ENCODE data around the gene MPO.

Gene MPO

GRCh38 chr17:58280480-58281217, at the start of gene MPO:
Gene MPO (minus strand): TSS chr17:58280935. CDS start chr17:58280758, 177 bp downstream.
- H3K4me1 Mint-ChIP-seq, result no peaks in the 10 kb centered on the region

GRCh38 chr17:58329810-58330537, 49.2 kb upstream of the MPO start:
- Mint-ChIP-seq H3K27ac (ENCODE audit: low read depth) (peak overlapping the region; percentile 91), H3K36me3 (ENCODE audit: insufficient read depth) (peaks cover 67% of the 10 kb centered on the region), H3K4me3 (peak overlapping the region; percentile 85), H3K27me3 (no peaks in the 10 kb centered on the region), H3K9me3 (no peaks in the 10 kb centered on the region), H3K4me1 (peaks cover 75% of the 10 kb centered on the region)
- DNase-seq (ENCODE audit: low spot score in 2 of 2), result no peak
- peak; percentile 1 for ATAC-seq (replicated peaks; ENCODE audit: extremely low read depth, poor library complexity, severe bottlenecking)

More at GRCh38 chr17:58280480-58281217, at the start of gene MPO:
- Mint-ChIP-seq H3K27ac (ENCODE audit: low read depth) (no peak within 1 kb of the TSS), H3K36me3 (ENCODE audit: insufficient read depth) (no peaks in the 10 kb centered on the region), H3K27me3 (peaks cover 32% of the 10 kb centered on the region), H3K9me3 (no peaks in the 10 kb centered on the region), H3K4me3 (no peak within 1 kb of the TSS)
- no peak for ATAC-seq (replicated peaks; ENCODE audit: extremely low read depth, poor library complexity, severe bottlenecking)
- no peak for DNase-seq (ENCODE audit: low spot score in 2 of 2)

GRCh38 chr17:58329035-58329809, 48.5 kb upstream of the MPO start:
- peak overlapping the region; percentile 85 for H3K4me3 Mint-ChIP-seq

GRCh38 chr17:58328195-58329034, 47.7 kb upstream of the MPO start, which contains the start of gene TSPOAP1:
Gene TSPOAP1 (minus strand): TSS chr17:58328795. CDS start chr17:58327920, 875 bp downstream.
- peak; percentile 39 for ATAC-seq (replicated peaks; ENCODE audit: extremely low read depth, poor library complexity, severe bottlenecking)
- Mint-ChIP-seq H3K27me3 (no peaks in the 10 kb centered on the region), H3K4me3 (peak within 1 kb of the TSS; percentile 85), H3K4me1 (peaks cover 60% of the 10 kb centered on the region), H3K27ac (ENCODE audit: low read depth) (peak within 1 kb of the TSS; percentile 91), H3K36me3 (ENCODE audit: insufficient read depth) (peaks cover 71% of the 10 kb centered on the region), H3K9me3 (no peaks in the 10 kb centered on the region)
- peak; percentile 49 for DNase-seq (ENCODE audit: low spot score in 2 of 2)

More at GRCh38 chr17:58329035-58329809, 48.5 kb upstream of the MPO start:
- peak; percentile 35 for ATAC-seq (replicated peaks; ENCODE audit: extremely low read depth, poor library complexity, severe bottlenecking)
- H3K9me3 Mint-ChIP-seq, result no peaks in the 10 kb centered on the region
- peak overlapping the region; percentile 91 for H3K27ac Mint-ChIP-seq (ENCODE audit: low read depth)
- H3K36me3 Mint-ChIP-seq (ENCODE audit: insufficient read depth), result peaks cover 69% of the 10 kb centered on the region
- H3K4me1 Mint-ChIP-seq, result peaks cover 68% of the 10 kb centered on the region
- peak; percentile 58 to 65 for DNase-seq (ENCODE audit: low spot score in 2 of 2)
- H3K27me3 Mint-ChIP-seq, result no peaks in the 10 kb centered on the region

GRCh38 chr17:58327363-58328194, 46.8 kb upstream of the MPO start:
- Mint-ChIP-seq H3K27me3 (no peaks in the 10 kb centered on the region), H3K4me1 (peaks cover 54% of the 10 kb centered on the region), H3K27ac (ENCODE audit: low read depth) (peak overlapping the region; percentile 91), H3K9me3 (no peaks in the 10 kb centered on the region), H3K36me3 (ENCODE audit: insufficient read depth) (peaks cover 71% of the 10 kb centered on the region), H3K4me3 (peak overlapping the region; percentile 85)
- DNase-seq (ENCODE audit: low spot score in 2 of 2), result no peak
- ATAC-seq (replicated peaks; ENCODE audit: extremely low read depth, poor library complexity, severe bottlenecking), result no peak

- Mint-ChIP-seq H3K27ac (ENCODE audit: low read depth) (peak overlapping the region; percentile 91), H3K36me3 (ENCODE audit: insufficient read depth) (peaks cover 72% of the 10 kb centered on the region), H3K27me3 (no peaks in the 10 kb centered on the region), H3K4me3 (peak overlapping the region; percentile 85), H3K9me3 (no peaks in the 10 kb centered on the region), H3K4me1 (peaks cover 59% of the 10 kb centered on the region)
- DNase-seq (ENCODE audit: low spot score in 2 of 2) (no peak), ATAC-seq (replicated peaks; ENCODE audit: extremely low read depth, poor library complexity, severe bottlenecking) (no peak)
These were observed 46.1 kb upstream of the MPO start for GRCh38 chr17:58326609-58327362.

GRCh38 chr17:58325976-58326468, 45.3 kb upstream of the MPO start:
- Mint-ChIP-seq H3K36me3 (ENCODE audit: insufficient read depth) (peaks cover 67% of the 10 kb centered on the region), H3K9me3 (no peaks in the 10 kb centered on the region), H3K4me1 (peaks cover 59% of the 10 kb centered on the region), H3K27me3 (no peaks in the 10 kb centered on the region), H3K27ac (ENCODE audit: low read depth) (peak overlapping the region; percentile 91), H3K4me3 (peak overlapping the region; percentile 85)
- no peak for ATAC-seq (replicated peaks; ENCODE audit: extremely low read depth, poor library complexity, severe bottlenecking)
- DNase-seq (ENCODE audit: low spot score in 2 of 2), result no peak

GRCh38 chr17:58325289-58325726, 44.6 kb upstream of the MPO start:
- Mint-ChIP-seq H3K9me3 (no peaks in the 10 kb centered on the region), H3K4me3 (peak overlapping the region; percentile 42), H3K36me3 (ENCODE audit: insufficient read depth) (peaks cover 61% of the 10 kb centered on the region), H3K27ac (ENCODE audit: low read depth) (peak overlapping the region; percentile 91), H3K4me1 (peaks cover 55% of the 10 kb centered on the region), H3K27me3 (no peaks in the 10 kb centered on the region)
- ATAC-seq (replicated peaks; ENCODE audit: extremely low read depth, poor library complexity, severe bottlenecking), result no peak
- DNase-seq (ENCODE audit: low spot score in 2 of 2), result no peak

GRCh38 chr17:58324409-58325288, 43.9 kb upstream of the MPO start:
- no peak for ATAC-seq (replicated peaks; ENCODE audit: extremely low read depth, poor library complexity, severe bottlenecking)
- Mint-ChIP-seq H3K27me3 (no peaks in the 10 kb centered on the region), H3K27ac (ENCODE audit: low read depth) (peak overlapping the region; percentile 91), H3K4me1 (peaks cover 48% of the 10 kb centered on the region), H3K9me3 (no peaks in the 10 kb centered on the region), H3K36me3 (ENCODE audit: insufficient read depth) (peaks cover 59% of the 10 kb centered on the region), H3K4me3 (peak overlapping the region; percentile 42)
- no peak for DNase-seq (ENCODE audit: low spot score in 2 of 2)

GRCh38 chr17:58324056-58324408, 43.3 kb upstream of the MPO start:
- peaks cover 42% of the 10 kb centered on the region for H3K4me1 Mint-ChIP-seq
- peak overlapping the region; percentile 94 for H3K27ac Mint-ChIP-seq (ENCODE audit: low read depth)
- no peaks in the 10 kb centered on the region for H3K27me3 Mint-ChIP-seq
- H3K9me3 Mint-ChIP-seq, result no peaks in the 10 kb centered on the region
- DNase-seq (ENCODE audit: low spot score in 2 of 2) (no peak), ATAC-seq (replicated peaks; ENCODE audit: extremely low read depth, poor library complexity, severe bottlenecking) (no peak)
- H3K4me3 Mint-ChIP-seq, result no peak overlapping the region
- peaks cover 56% of the 10 kb centered on the region for H3K36me3 Mint-ChIP-seq (ENCODE audit: insufficient read depth)

Measured in central memory CD8-positive, alpha-beta T cell (primary cell).